ENCODE data around the gene TMEM248.

- TF ChIP-seq RCOR1 (conservative IDR thresholded peaks at IDR 0.05; ENCODE audit: low read depth, low read length) (no peak), HCFC1 (IDR thresholded peaks at IDR 0.05; ENCODE audit: low read length) (no peak), CTCF (IDR thresholded peaks at IDR 0.05 in 2 of 3, conservative IDR thresholded peaks at IDR 0.05 in 1 of 3; ENCODE audit: control insufficient read depth in 2 of 3, extremely low read depth in 1 of 3, insufficient read depth in 1 of 3, low read depth in 3 of 3, low read length in 3 of 3) (no peak), SREBF1 (IDR thresholded peaks at IDR 0.05; ENCODE audit: low read length) (no peak)
Observed at GRCh38 chr7:66974986-66975590, 54.1 kb downstream of the TMEM248 start.

Data from GM12878 (cell line).